Measurements from ENCODE around the gene ACR.

DNA sequence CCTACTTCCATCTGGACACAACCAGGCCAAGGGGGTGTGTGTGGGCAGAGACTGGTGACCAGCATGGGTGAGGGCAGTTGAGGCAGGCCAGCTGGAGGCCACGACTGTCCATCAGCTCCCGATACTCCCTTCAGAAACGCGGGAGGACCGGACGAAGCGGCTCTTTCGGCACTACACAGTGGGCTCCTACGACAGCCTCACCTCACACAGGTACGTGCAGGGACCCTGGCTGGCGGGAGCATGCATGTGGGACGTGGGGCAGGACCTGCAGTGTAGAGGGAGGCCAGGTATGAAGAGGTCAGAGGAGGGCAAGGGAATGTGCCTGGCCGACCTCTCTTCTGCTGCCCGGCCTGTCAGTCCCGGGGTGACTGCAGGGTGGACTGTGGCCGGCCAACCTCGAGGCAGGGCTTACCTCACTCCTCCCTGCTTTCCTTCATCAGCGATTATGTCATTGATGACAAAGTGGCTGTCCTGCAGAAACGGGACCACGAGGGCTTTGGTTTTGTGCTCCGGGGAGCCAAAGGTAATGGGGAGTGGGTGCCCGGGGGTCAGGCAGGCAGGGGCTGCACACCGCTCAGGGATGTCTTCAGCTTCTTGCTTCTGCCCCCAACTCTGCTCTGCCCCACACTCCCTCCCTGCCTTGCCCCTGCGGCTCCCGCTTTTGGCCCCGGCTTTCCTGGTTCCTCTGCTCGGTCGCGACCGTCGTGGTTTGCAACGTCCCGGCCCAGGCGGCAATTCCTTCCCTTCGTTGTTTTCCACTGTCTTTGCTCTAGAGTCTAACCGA, 34.1 kb upstream of the ACR start:
- TF ChIP-seq, protein P1, sequence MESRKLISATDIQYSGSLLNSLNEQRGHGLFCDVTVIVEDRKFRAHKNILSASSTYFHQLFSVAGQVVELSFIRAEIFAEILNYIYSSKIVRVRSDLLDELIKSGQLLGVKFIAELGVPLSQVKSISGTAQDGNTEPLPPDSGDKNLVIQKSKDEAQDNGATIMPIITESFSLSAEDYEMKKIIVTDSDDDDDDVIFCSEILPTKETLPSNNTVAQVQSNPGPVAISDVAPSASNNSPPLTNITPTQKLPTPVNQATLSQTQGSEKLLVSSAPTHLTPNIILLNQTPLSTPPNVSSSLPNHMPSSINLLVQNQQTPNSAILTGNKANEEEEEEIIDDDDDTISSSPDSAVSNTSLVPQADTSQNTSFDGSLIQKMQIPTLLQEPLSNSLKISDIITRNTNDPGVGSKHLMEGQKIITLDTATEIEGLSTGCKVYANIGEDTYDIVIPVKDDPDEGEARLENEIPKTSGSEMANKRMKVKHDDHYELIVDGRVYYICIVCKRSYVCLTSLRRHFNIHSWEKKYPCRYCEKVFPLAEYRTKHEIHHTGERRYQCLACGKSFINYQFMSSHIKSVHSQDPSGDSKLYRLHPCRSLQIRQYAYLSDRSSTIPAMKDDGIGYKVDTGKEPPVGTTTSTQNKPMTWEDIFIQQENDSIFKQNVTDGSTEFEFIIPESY (IDR thresholded peaks at IDR 0.05; ENCODE audit: borderline replicate concordance, low read depth) = no peak
- TF ChIP-seq, protein P2, sequence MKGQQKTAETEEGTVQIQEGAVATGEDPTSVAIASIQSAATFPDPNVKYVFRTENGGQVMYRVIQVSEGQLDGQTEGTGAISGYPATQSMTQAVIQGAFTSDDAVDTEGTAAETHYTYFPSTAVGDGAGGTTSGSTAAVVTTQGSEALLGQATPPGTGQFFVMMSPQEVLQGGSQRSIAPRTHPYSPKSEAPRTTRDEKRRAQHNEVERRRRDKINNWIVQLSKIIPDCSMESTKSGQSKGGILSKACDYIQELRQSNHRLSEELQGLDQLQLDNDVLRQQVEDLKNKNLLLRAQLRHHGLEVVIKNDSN (IDR thresholded peaks at IDR 0.05; ENCODE audit: borderline replicate concordance, low read depth) = no peak
- TF ChIP-seq, protein P3, sequence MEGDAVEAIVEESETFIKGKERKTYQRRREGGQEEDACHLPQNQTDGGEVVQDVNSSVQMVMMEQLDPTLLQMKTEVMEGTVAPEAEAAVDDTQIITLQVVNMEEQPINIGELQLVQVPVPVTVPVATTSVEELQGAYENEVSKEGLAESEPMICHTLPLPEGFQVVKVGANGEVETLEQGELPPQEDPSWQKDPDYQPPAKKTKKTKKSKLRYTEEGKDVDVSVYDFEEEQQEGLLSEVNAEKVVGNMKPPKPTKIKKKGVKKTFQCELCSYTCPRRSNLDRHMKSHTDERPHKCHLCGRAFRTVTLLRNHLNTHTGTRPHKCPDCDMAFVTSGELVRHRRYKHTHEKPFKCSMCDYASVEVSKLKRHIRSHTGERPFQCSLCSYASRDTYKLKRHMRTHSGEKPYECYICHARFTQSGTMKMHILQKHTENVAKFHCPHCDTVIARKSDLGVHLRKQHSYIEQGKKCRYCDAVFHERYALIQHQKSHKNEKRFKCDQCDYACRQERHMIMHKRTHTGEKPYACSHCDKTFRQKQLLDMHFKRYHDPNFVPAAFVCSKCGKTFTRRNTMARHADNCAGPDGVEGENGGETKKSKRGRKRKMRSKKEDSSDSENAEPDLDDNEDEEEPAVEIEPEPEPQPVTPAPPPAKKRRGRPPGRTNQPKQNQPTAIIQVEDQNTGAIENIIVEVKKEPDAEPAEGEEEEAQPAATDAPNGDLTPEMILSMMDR (IDR thresholded peaks at IDR 0.05) = no peak
- TF ChIP-seq POLR2AphosphoS5 (IDR thresholded peaks at IDR 0.05; ENCODE audit: low read depth, low read length) = no peak
